HepG2 (cell line): ENCODE measurements around the gene ANKFY1. TPM values are rescaled to one million over a fixed set of nuclear protein-coding genes. Genes with fewer than 3 reads are reported as not detected.

ENCODE experiments used
- ATAC-seq: fragments of 200-7000 bp; cut with Tn5 transposase; 3 replicates; pipeline ENCODE4 v1.9.1; 2020; ENCODE audit warnings: mild to moderate bottlenecking, moderate library complexity
- BruUV-seq: library from RNA; stranded (reverse); fragments of 400-500 nt; replicated peaks from 2 replicates; lab custom pipeline; 2021; lab: Mats Ljungman, UMichigan
- CTCF ChIA-PET: fragments of 300-600 bp; formaldehyde crosslinking; extraction: SDS; loops from one replicate; lab custom pipeline; 2021; ENCODE audit warnings: low total read pairs, inconsistent platforms, low intra/inter-chr PET ratio; lab: Yijun Ruan, JAX
- POLR2A ChIA-PET: fragments of 350-600 bp; sonication (Branson Sonifier 250); formaldehyde crosslinking; loops from one replicate; lab custom pipeline; 2020; ENCODE audit warnings: antibody characterized with exemption, inconsistent platforms; lab: Yijun Ruan, JAX
- DNase-seq: peaks from one replicate; pipeline ENCODE4 v3.0.0-alpha.2; 2015; ENCODE audit warnings: low spot score
- FAIRE-seq: peaks from 3 replicates; lab custom pipeline; 2011; peaks lifted over from hg19 to GRCh38; lab: Jason Lieb, UNC
- H2AFZ ChIP-seq: one replicate; pipeline ENCODE4 v1.6.1; 2011; ENCODE audit warnings: low read length, inconsistent platforms
- H3K27ac ChIP-seq: fragments of 300-600 bp; 3 replicates; pipeline ENCODE4 v1.8.0; 2011; ENCODE audit warnings: mixed run types, mild to moderate bottlenecking, mixed read lengths, low read length, inconsistent platforms; ENCODE audit not compliant: insufficient read depth; ENCODE audit errors: extremely low read length
- H3K27me3 ChIP-seq, 2 experiments: fragments of 200-600 bp in 1 of 2; 2 replicates in 1 of 2; 3 replicates in 1 of 2; pipeline versions ENCODE4 v1.6.0 to v1.8.0; 2011; ENCODE audit warnings: low read length in 2 of 2, mild to moderate bottlenecking in 2 of 2, moderate library complexity in 2 of 2, inconsistent platforms in 1 of 2; ENCODE audit not compliant: insufficient read depth in 2 of 2, control insufficient read depth in 1 of 2
- H3K36me3 ChIP-seq, 2 experiments: fragments of 200-600 bp in 1 of 2; replicated peaks in 1 of 2; 2 replicates in 1 of 2; 3 replicates in 1 of 2; pipeline versions ENCODE4 v1.5.1 to v1.8.0; 2011; ENCODE audit warnings: low read length in 2 of 2, inconsistent platforms in 1 of 2; ENCODE audit not compliant: insufficient read depth in 2 of 2, control insufficient read depth in 1 of 2
- H3K4me1 ChIP-seq: 2 replicates; pipeline ENCODE4 v1.5.1; 2012; ENCODE audit warnings: low read length, inconsistent platforms; ENCODE audit not compliant: insufficient read depth
- H3K4me2 ChIP-seq: 2 replicates; pipeline ENCODE4 v1.6.0; 2011; ENCODE audit warnings: low read depth, low read length, inconsistent platforms
- H3K4me3 ChIP-seq, 3 experiments: fragments of 200-600 bp in 1 of 3; sonication (generic), shearing (Covaris generic) in 1 of 3; replicated peaks in 1 of 3; 2 replicates each; pipeline ENCODE4 v1.5.1; 2011 to 2016; ENCODE audit warnings: low read length in 3 of 3, inconsistent platforms in 2 of 3, low read depth in 2 of 3, mild to moderate bottlenecking in 2 of 3, control low read depth in 1 of 3, mixed read lengths in 1 of 3; ENCODE audit not compliant: insufficient read depth in 1 of 3
- H3K79me2 ChIP-seq: one replicate; pipeline ENCODE4 v1.6.1; 2011; ENCODE audit warnings: low read length, inconsistent platforms; ENCODE audit not compliant: insufficient read depth
- H3K9ac ChIP-seq: 2 replicates; pipeline ENCODE4 v1.6.0; 2011; ENCODE audit warnings: mild to moderate bottlenecking, low read depth, low read length, inconsistent platforms; ENCODE audit not compliant: insufficient read depth
- H3K9me3 ChIP-seq: 2 replicates; pipeline ENCODE4 v1.5.1; 2012; ENCODE audit warnings: mild to moderate bottlenecking, low read length
- H4K20me1 ChIP-seq: 2 replicates; pipeline ENCODE4 v1.6.0; 2011; ENCODE audit warnings: inconsistent platforms, mild to moderate bottlenecking, low read length, moderate library complexity; ENCODE audit not compliant: insufficient read depth
- NFIB ChIP-seq: sonication (generic); formaldehyde crosslinking; IDR thresholded peaks from 2 replicates; pipeline ENCODE4 v1.9.0; 2021; ENCODE audit warnings: missing genetic modification reagents, mild to moderate bottlenecking, borderline replicate concordance
- PAX8 ChIP-seq: sonication (generic); formaldehyde crosslinking; IDR thresholded peaks from 2 replicates; pipeline ENCODE4 v1.8.0; 2022; ENCODE audit warnings: mild to moderate bottlenecking, missing genetic modification reagents, borderline replicate concordance
- TGIF2 ChIP-seq: IDR thresholded peaks from 2 replicates; pipeline ENCODE4 v1.6.1; 2016; ENCODE audit warnings: control low read depth, missing compliant biosample characterization
- ZNF790 ChIP-seq: sonication (generic); formaldehyde crosslinking; IDR thresholded peaks from 2 replicates; pipeline ENCODE4 v1.8.0; 2022; ENCODE audit warnings: missing genetic modification reagents, mild to moderate bottlenecking, borderline replicate concordance
- WGBS: methylation state at CpG from one replicate; pipeline ENCODE4 v1.1.6; 2017; ENCODE audit warnings: low lambda C conversion rate; 5-methylcytosine and 5-hydroxymethylcytosine counted together
- in situ Hi-C: cut with HindIII; loops from 2 replicates; pipeline ENCODE4 v1.10.0; 2017; ENCODE audit warnings: low pct_unique_long_range_greater_than_20kb; ENCODE audit not compliant: extremely low pct_ligation_motif_present
- intact Hi-C: fragments of 100-400 bp; cut with micrococcal nuclease; formaldehyde crosslinking; loops from one replicate; pipeline ENCODE4 v1.10.0; 2022; ENCODE audit not compliant: unreplicated experiment
- polyA plus RNA-seq, 8 experiments: library from polyadenylated mRNA; depleted of rRNA in 3 of 8; stranded (reverse) in 7 of 8; unstranded in 1 of 8; fragments of >200 nt; fragmentation: Illumina TruSeq in 4 of 8; extraction: Trizol in 4 of 8; gene quantifications; 2 replicates each; pipeline versions ENCODE4 v1.2.1 to v1.2.3, GENCODE V29; 2011 to 2016; ENCODE audit warnings: low read depth in 4 of 8, missing spikeins in 1 of 8, mixed read lengths in 1 of 8; ENCODE audit not compliant: insufficient read depth in 1 of 8
- total RNA-seq, 5 experiments: library from RNA; depleted of rRNA; stranded (reverse); fragments of >200 nt; fragmentation: Illumina TruSeq; extraction: Trizol; gene quantifications; 2 replicates each; pipeline ENCODE4 v1.2.3, GENCODE V29; 2016; ENCODE audit warnings: low read depth in 1 of 5
- TF ChIP-seq, protein P1 (sequence below): IDR thresholded peaks from 2 replicates; pipeline ENCODE4 v1.6.1; 2016; ENCODE audit warnings: mild to moderate bottlenecking, missing biosample characterization, missing genetic modification reagents
- TF ChIP-seq, protein P2 (sequence below): sonication (generic); formaldehyde crosslinking; IDR thresholded peaks from 2 replicates; pipeline ENCODE4 v1.8.0; 2022; ENCODE audit warnings: mild to moderate bottlenecking, missing genetic modification reagents, moderate library complexity
- TF ChIP-seq, protein P3 (sequence below): sonication (generic); formaldehyde crosslinking; IDR thresholded peaks from 2 replicates; pipeline ENCODE4 v1.4.0; 2020; ENCODE audit warnings: missing genetic modification reagents
- TF ChIP-seq, protein P4 (sequence below): IDR thresholded peaks from 2 replicates; pipeline ENCODE4 v1.6.1; 2016; ENCODE audit warnings: missing genetic modification reagents, missing compliant biosample characterization

ANKFY1 gene
- total and polyA plus RNA-seq, 2 of the 13 experiments (the other 11 are each of a cell fraction or from before 2014, with no cell fraction given): 11.9 to 16.8 TPM

DNA sequence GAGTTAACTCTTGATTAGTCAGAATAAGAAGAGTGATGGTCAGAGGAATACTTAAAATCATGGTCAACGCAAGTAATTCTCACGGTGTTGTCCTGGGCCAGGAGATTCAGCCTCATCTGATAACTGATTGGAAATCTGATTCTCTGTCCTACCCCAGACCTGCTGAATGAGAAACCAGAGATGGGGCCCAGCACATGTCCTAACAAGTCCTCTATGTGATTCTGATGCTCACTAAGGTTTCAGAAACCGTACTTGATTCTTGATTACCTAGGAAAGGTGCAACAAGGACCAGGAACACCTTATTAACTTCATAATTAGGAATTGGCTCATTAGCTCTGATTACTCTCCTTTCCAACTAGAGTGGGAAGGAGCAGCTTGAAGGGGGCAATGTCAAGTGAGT, 44.5 kb downstream of the ANKFY1 start:
- no peaks in the 10 kb centered on the region for H3K9me3 ChIP-seq
- H3K36me3 ChIP-seq: peaks cover 4 to 18% of the 10 kb centered on the region in 2 experiments; a peak in 2 of 5 replicates
- WGBS: 95% methylated on average over 3 of the region's 3 CpGs
- FAIRE-seq (no peak), ATAC-seq (no peak), DNase-seq (no peak)
- H3K27me3 ChIP-seq: no peaks in the 10 kb centered on the region
- ChIA-PET CTCF (no interaction called here), POLR2A (no interaction called here)
- peaks cover 20% of the 10 kb centered on the region for H3K4me1 ChIP-seq
- H2AFZ ChIP-seq: no peak overlapping the region
- no peaks in the 10 kb centered on the region for H3K79me2 ChIP-seq
- in situ Hi-C loops (no loop called here), intact Hi-C loops (no loop called here)
- H3K27ac ChIP-seq: no peak overlapping the region
- no peak overlapping the region for H3K9ac ChIP-seq
- no peak overlapping the region for H3K4me3 ChIP-seq
- H3K4me2 ChIP-seq: no peak overlapping the region
- TF ChIP-seq, protein P1, sequence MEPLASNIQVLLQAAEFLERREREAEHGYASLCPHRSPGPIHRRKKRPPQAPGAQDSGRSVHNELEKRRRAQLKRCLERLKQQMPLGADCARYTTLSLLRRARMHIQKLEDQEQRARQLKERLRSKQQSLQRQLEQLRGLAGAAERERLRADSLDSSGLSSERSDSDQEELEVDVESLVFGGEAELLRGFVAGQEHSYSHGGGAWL: no peak
- TF ChIP-seq, protein P2, sequence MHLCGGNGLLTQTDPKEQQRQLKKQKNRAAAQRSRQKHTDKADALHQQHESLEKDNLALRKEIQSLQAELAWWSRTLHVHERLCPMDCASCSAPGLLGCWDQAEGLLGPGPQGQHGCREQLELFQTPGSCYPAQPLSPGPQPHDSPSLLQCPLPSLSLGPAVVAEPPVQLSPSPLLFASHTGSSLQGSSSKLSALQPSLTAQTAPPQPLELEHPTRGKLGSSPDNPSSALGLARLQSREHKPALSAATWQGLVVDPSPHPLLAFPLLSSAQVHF (CRISPR knock-in tag): no peak
- TF ChIP-seq NFIB (CRISPR knock-in tag): no peak
- no TSS peak for BruUV-seq
- H4K20me1 ChIP-seq: no peaks in the 10 kb centered on the region

DNA sequence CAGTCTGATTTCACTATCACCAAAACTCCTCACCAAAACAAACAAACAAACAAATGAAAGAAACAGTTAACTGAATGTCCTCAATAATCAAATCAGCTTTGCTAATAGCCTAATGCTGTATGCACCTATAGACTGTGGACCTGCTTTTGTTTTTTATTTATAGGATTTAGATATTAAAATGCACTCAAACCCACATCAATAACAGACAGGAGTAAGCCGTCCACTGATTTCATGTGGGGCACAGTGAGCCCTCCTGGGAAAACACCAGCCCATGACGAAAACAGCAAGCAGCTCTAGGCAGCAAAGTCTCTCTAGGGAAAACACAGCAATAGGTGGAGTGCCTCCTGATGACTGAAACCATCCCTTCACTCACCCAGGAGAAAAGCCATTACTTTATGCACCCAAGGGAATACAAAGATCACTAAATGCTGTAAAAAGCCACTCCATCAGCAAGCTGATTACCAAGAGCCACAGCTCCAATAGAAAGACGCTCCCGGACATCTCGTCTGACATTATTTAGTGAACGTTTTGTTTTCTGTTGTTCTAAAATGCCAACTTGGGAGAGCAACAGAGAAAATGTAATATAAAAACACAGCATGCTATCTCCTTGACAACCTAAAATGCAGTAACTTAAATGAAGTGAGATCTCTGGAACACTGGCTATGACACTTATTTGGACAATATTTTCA, 47.8 kb downstream of the ANKFY1 start:
- in situ Hi-C loops: no loop called here
- POLR2A ChIA-PET: no interaction called here
- TF ChIP-seq PAX8 (CRISPR knock-in tag) (no peak), TGIF2 (CRISPR knock-in tag) (no peak), ZNF790 (CRISPR knock-in tag) (no peak)
- TF ChIP-seq, protein P3, sequence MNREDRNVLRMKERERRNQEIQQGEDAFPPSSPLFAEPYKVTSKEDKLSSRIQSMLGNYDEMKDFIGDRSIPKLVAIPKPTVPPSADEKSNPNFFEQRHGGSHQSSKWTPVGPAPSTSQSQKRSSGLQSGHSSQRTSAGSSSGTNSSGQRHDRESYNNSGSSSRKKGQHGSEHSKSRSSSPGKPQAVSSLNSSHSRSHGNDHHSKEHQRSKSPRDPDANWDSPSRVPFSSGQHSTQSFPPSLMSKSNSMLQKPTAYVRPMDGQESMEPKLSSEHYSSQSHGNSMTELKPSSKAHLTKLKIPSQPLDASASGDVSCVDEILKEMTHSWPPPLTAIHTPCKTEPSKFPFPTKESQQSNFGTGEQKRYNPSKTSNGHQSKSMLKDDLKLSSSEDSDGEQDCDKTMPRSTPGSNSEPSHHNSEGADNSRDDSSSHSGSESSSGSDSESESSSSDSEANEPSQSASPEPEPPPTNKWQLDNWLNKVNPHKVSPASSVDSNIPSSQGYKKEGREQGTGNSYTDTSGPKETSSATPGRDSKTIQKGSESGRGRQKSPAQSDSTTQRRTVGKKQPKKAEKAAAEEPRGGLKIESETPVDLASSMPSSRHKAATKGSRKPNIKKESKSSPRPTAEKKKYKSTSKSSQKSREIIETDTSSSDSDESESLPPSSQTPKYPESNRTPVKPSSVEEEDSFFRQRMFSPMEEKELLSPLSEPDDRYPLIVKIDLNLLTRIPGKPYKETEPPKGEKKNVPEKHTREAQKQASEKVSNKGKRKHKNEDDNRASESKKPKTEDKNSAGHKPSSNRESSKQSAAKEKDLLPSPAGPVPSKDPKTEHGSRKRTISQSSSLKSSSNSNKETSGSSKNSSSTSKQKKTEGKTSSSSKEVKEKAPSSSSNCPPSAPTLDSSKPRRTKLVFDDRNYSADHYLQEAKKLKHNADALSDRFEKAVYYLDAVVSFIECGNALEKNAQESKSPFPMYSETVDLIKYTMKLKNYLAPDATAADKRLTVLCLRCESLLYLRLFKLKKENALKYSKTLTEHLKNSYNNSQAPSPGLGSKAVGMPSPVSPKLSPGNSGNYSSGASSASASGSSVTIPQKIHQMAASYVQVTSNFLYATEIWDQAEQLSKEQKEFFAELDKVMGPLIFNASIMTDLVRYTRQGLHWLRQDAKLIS (CRISPR knock-in tag): no peak
- TF ChIP-seq, protein P4, sequence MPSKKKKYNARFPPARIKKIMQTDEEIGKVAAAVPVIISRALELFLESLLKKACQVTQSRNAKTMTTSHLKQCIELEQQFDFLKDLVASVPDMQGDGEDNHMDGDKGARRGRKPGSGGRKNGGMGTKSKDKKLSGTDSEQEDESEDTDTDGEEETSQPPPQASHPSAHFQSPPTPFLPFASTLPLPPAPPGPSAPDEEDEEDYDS: no peak

More for the DNA sequence above, 47.8 kb downstream of the ANKFY1 start:
- ATAC-seq: no peak
- Histone ChIP-seq H3K79me2 (peaks cover 2% of the 10 kb centered on the region), H3K27me3 (no peaks in the 10 kb centered on the region), H3K4me3 (no peak overlapping the region), H3K4me2 (no peak overlapping the region), H3K9me3 (no peaks in the 10 kb centered on the region), H3K4me1 (peaks cover 18% of the 10 kb centered on the region), H4K20me1 (no peaks in the 10 kb centered on the region), H3K9ac (no peak overlapping the region), H2AFZ (no peak overlapping the region), H3K36me3 (peaks cover 2 to 14% of the 10 kb centered on the region in 2 experiments; a peak in 2 of 5 replicates), H3K27ac (no peak overlapping the region)
- CTCF ChIA-PET: interaction anchor here (1.2 to 2.1 kb wide), 4 partner anchors 33 to 196 kb away, joined by 7 to 19 read pairs (median 9); partner anchors contain the start of gene UBE2G1
- FAIRE-seq: no peak
- 95% methylated on average over 6 of the region's 6 CpGs for WGBS
- intact Hi-C loops: loop anchor here (1.0 kb wide), 3 partner anchors 33 to 197 kb away; no protein-coding TSS in a partner anchor
- DNase-seq: no peak
- BruUV-seq: no TSS peak
